SU-DHL-6 (cell line): ENCODE measurements around the gene SH2D5.

Source experiments
- EZH2phosphoT487 ChIP-seq: fragments of 200-600 bp; sonication (generic), shearing (Covaris generic); conservative IDR thresholded peaks from 2 replicates; pipeline ENCODE4 v1.6.1; 2018; ENCODE audit warnings: mild to moderate bottlenecking, antibody characterized with exemption, low read length, moderate library complexity, mixed read lengths
- TF ChIP-seq, protein P1 (sequence below): fragments of 200-600 bp; sonication (generic); IDR thresholded peaks from one replicate; pipeline ENCODE4 v1.5.1; 2017; ENCODE audit warnings: antibody characterized with exemption, mild to moderate bottlenecking, low read length, moderate library complexity; ENCODE audit not compliant: insufficient read depth, poor library complexity, severe bottlenecking

DNA sequence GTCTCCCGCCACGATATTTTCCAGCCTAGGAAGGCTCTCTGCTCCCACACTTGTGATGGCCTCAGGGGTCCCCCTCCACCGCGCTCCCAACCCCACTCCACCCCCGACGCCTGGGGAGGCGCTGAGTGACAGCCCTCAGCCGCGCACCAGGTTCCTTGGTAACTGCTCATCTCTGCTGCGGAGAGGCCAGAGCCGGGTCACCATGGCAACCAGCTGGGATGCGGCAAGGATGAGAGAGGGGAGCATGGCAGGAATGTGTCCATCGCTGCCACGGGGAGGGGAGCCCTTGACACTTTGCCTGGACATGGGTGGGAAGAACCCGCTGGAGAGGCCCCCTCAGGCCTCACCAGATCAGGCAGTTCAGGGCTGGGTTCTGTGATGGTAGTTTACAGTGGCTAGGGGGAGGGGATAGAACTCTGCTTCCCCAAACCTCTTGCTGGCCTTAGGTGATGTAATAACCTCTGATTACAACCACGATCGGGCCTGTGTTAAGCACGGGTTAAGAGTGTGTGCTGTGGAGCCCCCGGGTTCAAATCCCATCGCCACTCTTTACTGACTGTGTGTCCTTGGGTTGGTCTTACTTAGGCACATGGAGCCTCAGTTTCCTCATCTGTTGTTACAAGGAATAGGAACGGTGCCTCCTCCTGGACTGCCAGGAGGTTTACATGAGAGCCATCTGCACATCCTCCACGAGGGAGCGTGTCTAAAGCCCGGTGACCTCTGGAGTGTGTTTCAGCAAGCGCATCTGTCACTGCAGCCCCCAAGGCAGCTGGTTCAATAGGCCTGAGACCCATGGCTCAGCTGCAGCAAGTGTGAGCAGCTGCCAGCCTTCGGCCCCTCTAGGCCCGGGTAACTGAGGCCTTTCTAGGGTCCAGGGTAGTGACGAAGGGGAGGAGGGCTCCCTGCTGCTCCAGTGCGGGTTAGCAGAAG is 21.0 kb downstream of the SH2D5 start:
- TF ChIP-seq, protein P1, sequence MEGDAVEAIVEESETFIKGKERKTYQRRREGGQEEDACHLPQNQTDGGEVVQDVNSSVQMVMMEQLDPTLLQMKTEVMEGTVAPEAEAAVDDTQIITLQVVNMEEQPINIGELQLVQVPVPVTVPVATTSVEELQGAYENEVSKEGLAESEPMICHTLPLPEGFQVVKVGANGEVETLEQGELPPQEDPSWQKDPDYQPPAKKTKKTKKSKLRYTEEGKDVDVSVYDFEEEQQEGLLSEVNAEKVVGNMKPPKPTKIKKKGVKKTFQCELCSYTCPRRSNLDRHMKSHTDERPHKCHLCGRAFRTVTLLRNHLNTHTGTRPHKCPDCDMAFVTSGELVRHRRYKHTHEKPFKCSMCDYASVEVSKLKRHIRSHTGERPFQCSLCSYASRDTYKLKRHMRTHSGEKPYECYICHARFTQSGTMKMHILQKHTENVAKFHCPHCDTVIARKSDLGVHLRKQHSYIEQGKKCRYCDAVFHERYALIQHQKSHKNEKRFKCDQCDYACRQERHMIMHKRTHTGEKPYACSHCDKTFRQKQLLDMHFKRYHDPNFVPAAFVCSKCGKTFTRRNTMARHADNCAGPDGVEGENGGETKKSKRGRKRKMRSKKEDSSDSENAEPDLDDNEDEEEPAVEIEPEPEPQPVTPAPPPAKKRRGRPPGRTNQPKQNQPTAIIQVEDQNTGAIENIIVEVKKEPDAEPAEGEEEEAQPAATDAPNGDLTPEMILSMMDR = no peak
- TF ChIP-seq EZH2phosphoT487 = no peak
